ENCODE results near the gene LRRFIP1.

GRCh38 chr2:237744613-237745249 is 117.3 kb downstream of the LRRFIP1 start:
- TF ChIP-seq CTCF (IDR thresholded peaks at IDR 0.05; ENCODE audit: low read depth, low read length) (peak; percentile 89), EZH2phosphoT487 (IDR thresholded peaks at IDR 0.05; ENCODE audit: low read depth) (no peak)
